Measurements from ENCODE around the gene DPEP1.

DNA sequence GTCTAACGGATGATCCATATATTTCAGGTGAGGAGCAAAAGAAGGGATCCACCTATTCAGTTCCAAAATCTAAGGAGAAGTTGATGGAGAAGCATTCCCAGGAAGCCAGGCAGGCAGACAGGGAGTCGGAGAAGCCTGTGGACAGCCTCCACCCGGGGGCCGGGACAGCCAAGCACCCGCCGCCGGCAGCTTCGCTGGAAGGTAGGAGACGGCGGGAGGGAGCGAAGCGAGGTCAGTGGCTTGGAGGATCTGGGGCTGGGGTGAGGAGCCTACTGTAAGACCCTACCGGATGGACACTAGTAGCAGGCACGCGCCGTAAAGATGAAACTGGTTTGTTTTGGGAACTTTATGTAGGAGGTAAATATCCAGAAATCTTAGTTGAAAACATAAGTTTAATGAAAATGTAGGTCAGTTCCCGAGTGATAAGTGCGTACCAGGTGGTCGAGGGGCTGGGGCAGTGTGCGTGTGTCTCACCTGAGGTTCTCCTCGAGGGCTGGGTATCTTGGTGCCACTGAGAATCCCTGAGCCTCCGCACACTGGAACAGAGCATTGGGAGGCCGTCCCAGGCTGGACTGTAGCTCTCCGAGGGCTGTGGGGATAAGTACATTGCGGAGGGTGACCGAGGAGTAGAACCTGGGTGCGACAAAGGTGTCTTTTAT, 44.9 kb downstream of the DPEP1 start:
- TF ChIP-seq, protein P1, sequence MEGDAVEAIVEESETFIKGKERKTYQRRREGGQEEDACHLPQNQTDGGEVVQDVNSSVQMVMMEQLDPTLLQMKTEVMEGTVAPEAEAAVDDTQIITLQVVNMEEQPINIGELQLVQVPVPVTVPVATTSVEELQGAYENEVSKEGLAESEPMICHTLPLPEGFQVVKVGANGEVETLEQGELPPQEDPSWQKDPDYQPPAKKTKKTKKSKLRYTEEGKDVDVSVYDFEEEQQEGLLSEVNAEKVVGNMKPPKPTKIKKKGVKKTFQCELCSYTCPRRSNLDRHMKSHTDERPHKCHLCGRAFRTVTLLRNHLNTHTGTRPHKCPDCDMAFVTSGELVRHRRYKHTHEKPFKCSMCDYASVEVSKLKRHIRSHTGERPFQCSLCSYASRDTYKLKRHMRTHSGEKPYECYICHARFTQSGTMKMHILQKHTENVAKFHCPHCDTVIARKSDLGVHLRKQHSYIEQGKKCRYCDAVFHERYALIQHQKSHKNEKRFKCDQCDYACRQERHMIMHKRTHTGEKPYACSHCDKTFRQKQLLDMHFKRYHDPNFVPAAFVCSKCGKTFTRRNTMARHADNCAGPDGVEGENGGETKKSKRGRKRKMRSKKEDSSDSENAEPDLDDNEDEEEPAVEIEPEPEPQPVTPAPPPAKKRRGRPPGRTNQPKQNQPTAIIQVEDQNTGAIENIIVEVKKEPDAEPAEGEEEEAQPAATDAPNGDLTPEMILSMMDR (IDR thresholded peaks at IDR 0.05 in 8 of 11, conservative IDR thresholded peaks at IDR 0.05 in 3 of 11), result no peak
- TF ChIP-seq POLR2AphosphoS5 (IDR thresholded peaks at IDR 0.05) (no peak), POLR2A (IDR thresholded peaks at IDR 0.05) (no peak)

All from spleen (tissue), 7 donors.